Measurements from ENCODE around the gene ELL3. TPM values are rescaled to one million over a fixed set of nuclear protein-coding genes. Genes with fewer than 3 reads are reported as not detected.
"Not testable (repeated sequence)": the region's sequence is repeated elsewhere in the genome, so short reads cannot be mapped to it uniquely, and the experiment has no call there.

The ELL3 gene
- total and polyA plus RNA-seq, 10 of the 15 experiments (the other 5 are each of a cell fraction or from before 2014, with no cell fraction given) = 12.9 to 30.3 (median 20.2) TPM

GRCh38 chr15:43825305-43825704 is 48.5 kb upstream of the ELL3 start:
- H4K20me1 ChIP-seq (ENCODE audit: control insufficient read depth, insufficient read depth); FAIRE-seq; H3K4me3 ChIP-seq; BruUV-seq (replicated peaks); H3K36me3 ChIP-seq (ENCODE audit: control insufficient read depth in 2 of 2, insufficient read depth in 2 of 2, low read length in 1 of 2); H3K27me3 ChIP-seq (replicated peaks in 1 of 2; ENCODE audit: control insufficient read depth in 2 of 2, insufficient read depth in 2 of 2, low read length in 1 of 2); in situ Hi-C loops (cut with MboI); H3K9me3 ChIP-seq (replicated peaks; ENCODE audit: control insufficient read depth, insufficient read depth, low read length); H2AFZ ChIP-seq (ENCODE audit: control insufficient read depth, low read depth, low read length); H3K9ac ChIP-seq (ENCODE audit: control insufficient read depth, insufficient read depth, low read length); H3K4me2 ChIP-seq (ENCODE audit: control insufficient read depth, insufficient read depth); H3K27ac ChIP-seq (ENCODE audit: control insufficient read depth, insufficient read depth); DNase-seq (ENCODE audit: low read depth, low spot score); ATAC-seq: not testable (repeated sequence)
- RAD21 ChIA-PET (ENCODE audit: unreplicated experiment) = interaction anchor here (0.7 to 3.4 kb wide), 9 partner anchors 16 to 76 kb away, joined by 3 to 27 read pairs (median 4); partner anchors contain the start of genes HYPK and SERINC4
- SMC1A ChIA-PET (ENCODE audit: uncharacterized antibody, unreplicated experiment) = interaction anchor here (0.8 to 4.3 kb wide), 8 partner anchors 16 to 55 kb away, joined by 3 to 34 read pairs (median 6); partner anchors contain the start of genes ELL3, HYPK, SERF2 and SERINC4
- CTCF ChIA-PET = interaction anchor here (1.0 to 2.0 kb wide), 6 partner anchors 8 to 46 kb away, joined by 3 to 19 read pairs (median 3); partner anchors contain the start of gene SERF2
- 86% methylated on average over 11 of the region's 11 CpGs for WGBS (ENCODE audit: insufficient coverage, insufficient replicate concordance, low lambda C conversion rate, missing lambda C conversion rate)
- peaks cover 13% of the 10 kb centered on the region; the same call in 1 of the 2 replicates for H3K4me1 ChIP-seq (ENCODE audit: control insufficient read depth, insufficient read depth, low read length)
- peaks cover 79% of the 10 kb centered on the region for H3K79me2 ChIP-seq (ENCODE audit: control insufficient read depth, insufficient read depth, low read length)
- POLR2A ChIA-PET = interaction anchor here (0.7 to 6.3 kb wide), 11 partner anchors 12 to 515 kb away, joined by 3 to 74 read pairs (median 4); partner anchors contain the start of genes ELL3, HYPK, SERF2 and SERINC4
- intact Hi-C loops (cut with micrococcal nuclease; ENCODE audit: unreplicated experiment) = loop anchor here (5.0 kb wide), 2 partner anchors 33 to 48 kb away; partner anchors contain the start of genes ELL3 and SERF2

- RAD21 ChIA-PET (ENCODE audit: unreplicated experiment) = interaction anchor here (1.0 to 3.4 kb wide), 10 partner anchors 13 to 75 kb away, joined by 3 to 27 read pairs (median 4); partner anchors contain the start of genes ELL3, HYPK and SERINC4
- peaks cover 0 to 3% of the 10 kb centered on the region in 2 experiments; a peak in 2 of 4 replicates for H3K36me3 ChIP-seq (ENCODE audit: control insufficient read depth in 2 of 2, insufficient read depth in 2 of 2, low read length in 1 of 2)
- no peaks in the 10 kb centered on the region for H3K27me3 ChIP-seq (replicated peaks in 1 of 2; ENCODE audit: control insufficient read depth in 2 of 2, insufficient read depth in 2 of 2, low read length in 1 of 2)
- DNase-seq (ENCODE audit: low read depth, low spot score) (peak; percentile 93), ATAC-seq (peak; percentile 78), FAIRE-seq (peak; percentile 99)
- SMC1A ChIA-PET (ENCODE audit: uncharacterized antibody, unreplicated experiment) = interaction anchor here (0.8 to 4.3 kb wide), 13 partner anchors 13 to 54 kb away, joined by 3 to 34 read pairs (median 4); partner anchors contain the start of genes ELL3, HYPK, SERF2 and SERINC4
- peak within 1 kb of the TSS; percentile 86 for H3K27ac ChIP-seq (ENCODE audit: control insufficient read depth, insufficient read depth)
- no peaks in the 10 kb centered on the region for H3K9me3 ChIP-seq (replicated peaks; ENCODE audit: control insufficient read depth, insufficient read depth, low read length)
- intact Hi-C loops (cut with micrococcal nuclease; ENCODE audit: unreplicated experiment) (loop anchor here (5.0 kb wide), 2 partner anchors 32 to 47 kb away; partner anchors contain the start of genes ELL3 and SERF2), in situ Hi-C loops (cut with MboI) (no loop called here)
- peaks cover 10% of the 10 kb centered on the region; the same call in 1 of the 2 replicates for H3K4me1 ChIP-seq (ENCODE audit: control insufficient read depth, insufficient read depth, low read length)
- POLR2A ChIA-PET = interaction anchor here (0.5 to 6.3 kb wide), 19 partner anchors 12 to 817 kb away, joined by 3 to 74 read pairs (median 4); partner anchors contain the start of genes ELL3, HYPK, SERF2 and SERINC4
- H3K9ac ChIP-seq (ENCODE audit: control insufficient read depth, insufficient read depth, low read length) = peak within 1 kb of the TSS; percentile 80
- BruUV-seq (replicated peaks) = TSS peak; percentile 93
- H4K20me1 ChIP-seq (ENCODE audit: control insufficient read depth, insufficient read depth) = no peaks in the 10 kb centered on the region
- CTCF ChIA-PET = interaction anchor here (0.7 to 2.0 kb wide), 8 partner anchors 8 to 54 kb away, joined by 3 to 19 read pairs (median 3); partner anchors contain the start of genes ELL3 and SERF2
- peak within 1 kb of the TSS; percentile 63 for H2AFZ ChIP-seq (ENCODE audit: control insufficient read depth, low read depth, low read length)
- H3K4me3 ChIP-seq = peak within 1 kb of the TSS; percentile 78
- H3K4me2 ChIP-seq (ENCODE audit: control insufficient read depth, insufficient read depth) = peak within 1 kb of the TSS; percentile 82
- 4% methylated on average over 45 of the region's 46 CpGs for WGBS (ENCODE audit: insufficient coverage, insufficient replicate concordance, low lambda C conversion rate, missing lambda C conversion rate)
- peaks cover 80% of the 10 kb centered on the region for H3K79me2 ChIP-seq (ENCODE audit: control insufficient read depth, insufficient read depth, low read length)
- TF ChIP-seq EP300 (IDR thresholded peaks at IDR 0.05; ENCODE audit: borderline replicate concordance in 1 of 2, control insufficient read depth in 1 of 2, low read depth in 2 of 2, low read length in 2 of 2) (0 out of 4 replicates have a peak, but pooled peaks of 1 of the 2 experiments have one; percentile 6), CREM (IDR thresholded peaks at IDR 0.05; ENCODE audit: low read depth) (peak; percentile 94), SUZ12 (IDR thresholded peaks at IDR 0.05; ENCODE audit: unreplicated experiment) (no peak), TCF7 (IDR thresholded peaks at IDR 0.05; ENCODE audit: borderline replicate concordance) (no peak), EZH2 (IDR thresholded peaks at IDR 0.05; ENCODE audit: borderline replicate concordance, control insufficient read depth, low read depth, low read length) (no peak), ZNF622 (IDR thresholded peaks at IDR 0.05) (no peak), SIN3A (IDR thresholded peaks at IDR 0.05; ENCODE audit: low read depth, low read length) (peak; percentile 83), PBX3 (IDR thresholded peaks at IDR 0.05; ENCODE audit: insufficient replicate concordance, low read depth, low read length) (no peak), ZZZ3 (IDR thresholded peaks at IDR 0.05; ENCODE audit: control insufficient read depth, insufficient read length, low read depth) (no peak)
Observed at GRCh38 chr15:43824302-43825246, 47.8 kb upstream of the ELL3 start, which contains the start of gene MFAP1. TSS of gene MFAP1 (minus strand) at chr15:43824690. CDS start at chr15:43824569, 121 bp downstream.

Measured in GM12878 (cell line).